Lung (tissue), 12 donors: ENCODE results near the gene ARSB. TPM values are rescaled to one million over a fixed set of nuclear protein-coding genes. Genes with fewer than 3 reads are reported as not detected.

Experiments used
- ATAC-seq: fragments of 200-7000 bp; cut with Tn5 transposase; one replicate; pipeline ENCODE4 v1.9.1; 2020; ENCODE audit warnings: moderate number of reproducible peaks; ENCODE audit not compliant: insufficient read depth, low FRiP score
- DNase-seq, 3 donors: peaks; one replicate each; pipeline ENCODE4 v3.0.0-alpha.2; 2013 to 2017
- H3K27ac ChIP-seq, 2 donors: one replicate each; pipeline ENCODE4 v1.5.1; 2013; ENCODE audit warnings: mild to moderate bottlenecking in 2 of 2, moderate library complexity in 2 of 2, control low read depth in 1 of 2, inconsistent platforms in 1 of 2, low read depth in 1 of 2, low read length in 1 of 2
- H3K27me3 ChIP-seq, 3 donors: one replicate each; pipeline ENCODE4 v1.5.1; 2013; ENCODE audit warnings: low read length in 2 of 3; ENCODE audit not compliant: control insufficient read depth in 3 of 3, insufficient read depth in 3 of 3
- H3K36me3 ChIP-seq, 4 donors: one replicate each; pipeline ENCODE4 v1.5.1; 2013; ENCODE audit warnings: low read length in 4 of 4, mild to moderate bottlenecking in 1 of 4, moderate library complexity in 1 of 4; ENCODE audit not compliant: control insufficient read depth in 4 of 4, insufficient read depth in 4 of 4
- H3K4me1 ChIP-seq, 5 donors: one replicate each; pipeline ENCODE4 v1.5.1; 2013; ENCODE audit warnings: low read length in 5 of 5, mild to moderate bottlenecking in 2 of 5, moderate library complexity in 1 of 5; ENCODE audit not compliant: control insufficient read depth in 5 of 5, insufficient read depth in 5 of 5
- H3K4me3 ChIP-seq: one replicate; pipeline ENCODE4 v1.5.1; 2013; ENCODE audit warnings: mild to moderate bottlenecking, control low read depth, moderate library complexity
- H3K9ac ChIP-seq, 2 donors: one replicate each; pipeline ENCODE4 v1.5.1; 2013; ENCODE audit warnings: low read length in 2 of 2, control low read depth in 1 of 2; ENCODE audit not compliant: insufficient read depth in 1 of 2
- H3K9me3 ChIP-seq, 4 donors: one replicate each; pipeline ENCODE4 v1.5.1; 2013; ENCODE audit warnings: low read length in 3 of 4, mild to moderate bottlenecking in 1 of 4, moderate library complexity in 1 of 4; ENCODE audit not compliant: control insufficient read depth in 4 of 4, insufficient read depth in 3 of 4
- CTCF ChIP-seq: IDR thresholded peaks from 2 replicates; pipeline ENCODE4 v1.5.1; 2012; ENCODE audit warnings: mild to moderate bottlenecking; ENCODE audit errors: control extremely low read depth, extremely low read depth
- WGBS, 2 donors: extraction: QIAGEN DNeasy Blood & Tissue Kit; methylation state at CpG; one replicate each; pipeline ENCODE4 v1.1.7; 2013; 5-methylcytosine and 5-hydroxymethylcytosine counted together
- polyA plus RNA-seq, 2 donors: library from polyadenylated mRNA; stranded (reverse); fragments of 200-250 nt; gene quantifications; one replicate each; pipeline ENCODE4 v1.2.1, GENCODE V29; 2013
- total RNA-seq, 2 donors: library from RNA; depleted of rRNA in 1 of 2; stranded (reverse); fragments of >200 nt in 1 of 2; gene quantifications; one replicate each; pipeline ENCODE4 v1.2.1, GENCODE V29; 2014 to 2021
- donor health status: control.
- donor health status: control.
- donor health status: Bipolar disorder and iron deficiency.
- donor health status: healthy.
- donor health status: DM: yes; HTN: yes; CAD: no.

Gene ARSB
- total and polyA plus RNA-seq, 4 donors = 3.2 to 17.3 (median 11.1) TPM

DNA sequence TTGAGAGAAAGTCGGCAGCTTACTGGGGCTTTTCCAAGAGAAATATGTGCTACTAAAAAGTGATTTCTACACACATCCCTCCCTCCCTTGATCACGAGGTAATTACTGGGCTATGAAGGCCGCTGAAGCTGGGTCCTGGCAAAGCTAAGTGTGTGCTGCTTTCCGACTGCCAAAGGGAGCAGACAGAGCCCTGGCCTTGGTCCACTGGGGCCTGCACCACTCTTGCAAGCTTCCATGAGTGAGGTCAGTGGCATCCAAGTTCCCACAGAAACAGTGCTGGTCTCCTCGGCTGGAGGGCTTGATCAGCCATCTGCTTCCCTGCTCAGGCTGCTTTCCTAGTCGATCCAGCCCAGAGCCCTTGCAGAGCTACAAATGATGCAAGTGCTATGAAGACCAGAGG lies 181.8 kb downstream of the ARSB start:
- TF ChIP-seq CTCF = no peak
- Histone ChIP-seq H3K9me3 (peaks cover 0 to 7% (median 0%) of the 10 kb centered on the region in 4 donors), H3K27me3 (no peaks in the 10 kb centered on the region), H3K4me3 (no peak overlapping the region), H3K9ac (no peak overlapping the region), H3K27ac (no peak overlapping the region), H3K4me1 (peaks cover 0 to 62% (median 9%) of the 10 kb centered on the region in 5 donors), H3K36me3 (no peaks in the 10 kb centered on the region)
- WGBS, 2 donors = 74 to 90% methylated on average over 6 of the region's 6 CpGs
- ATAC-seq (no peak), DNase-seq (peak; percentile 83 to 94 (median 88))

- DNase-seq = no peak
- no peak for ATAC-seq
- Histone ChIP-seq H3K27me3 (no peaks in the 10 kb centered on the region), H3K4me3 (no peak overlapping the region), H3K9me3 (peaks cover 0 to 7% (median 0%) of the 10 kb centered on the region in 4 donors), H3K9ac (no peak overlapping the region), H3K27ac (no peak overlapping the region), H3K4me1 (peaks cover 0 to 76% (median 15%) of the 10 kb centered on the region in 5 donors), H3K36me3 (no peaks in the 10 kb centered on the region)
- TF ChIP-seq CTCF = no peak
- 96% methylated on average over 8 of the region's 8 CpGs for WGBS, 2 donors
These were observed 183.7 kb downstream of the ARSB start for GRCh38 chr5:78801413-78801812.

GRCh38 chr5:78799266-78800017 lies 185.7 kb downstream of the ARSB start:
- ATAC-seq = no peak

More at GRCh38 chr5:78799266-78800017, 185.7 kb downstream of the ARSB start:
- TF ChIP-seq CTCF = no peak
- DNase-seq = no peak
- H3K9me3 ChIP-seq = peaks cover 0 to 4% (median 0%) of the 10 kb centered on the region in 4 donors
- peaks cover 0 to 78% (median 28%) of the 10 kb centered on the region in 5 donors for H3K4me1 ChIP-seq
- no peak overlapping the region for H3K27ac ChIP-seq
- no peaks in the 10 kb centered on the region for H3K27me3 ChIP-seq
- no peaks in the 10 kb centered on the region for H3K36me3 ChIP-seq
- WGBS, 2 donors = 86 to 92% methylated on average over 6 of the region's 6 CpGs
- H3K9ac ChIP-seq = peak overlapping the region in 1 of 2 donors; percentile 36
- H3K4me3 ChIP-seq = no peak overlapping the region
